ENCODE data around the gene HGD. TPM values are rescaled to one million over a fixed set of nuclear protein-coding genes. Genes with fewer than 3 reads are reported as not detected.

Gene HGD
- total and polyA plus RNA-seq, 2 of the 13 experiments (the other 11 are each of a cell fraction or from before 2014, with no cell fraction given) = 265 to 398 TPM

DNA sequence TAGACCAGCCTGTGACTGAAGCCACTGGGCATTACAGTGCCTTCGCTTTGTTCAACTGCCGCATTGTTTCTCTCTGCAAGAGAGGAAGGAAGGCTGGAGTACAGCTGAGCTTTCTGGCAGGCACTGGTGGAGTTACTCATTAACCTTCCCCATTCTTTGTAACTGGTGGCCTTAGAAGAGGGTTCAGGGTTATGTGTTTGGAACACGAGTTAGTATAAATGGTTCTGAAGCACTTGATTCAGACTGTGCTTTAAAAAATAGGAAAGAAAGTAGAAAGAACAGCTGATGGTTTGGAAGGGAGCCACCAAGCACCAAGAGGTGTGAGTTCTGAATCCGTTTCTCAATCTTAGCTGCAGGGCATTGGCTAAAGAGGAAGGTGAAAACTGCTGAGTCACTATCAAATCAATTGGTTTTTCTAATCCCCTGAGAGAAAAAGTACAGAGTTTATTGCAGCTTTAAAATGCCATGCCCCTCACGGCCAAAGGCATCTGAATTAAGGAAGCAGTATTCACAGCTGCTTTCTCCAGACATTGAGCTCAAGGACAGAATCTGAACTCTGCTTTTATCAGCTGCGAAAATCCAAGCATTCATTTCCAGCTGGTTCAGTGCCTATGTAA lies 3.6 kb downstream of the HGD start (continued):
- no peak for TF ChIP-seq TCF12 (IDR thresholded peaks at IDR 0.05)
- no peak for TF ChIP-seq TCF12 (CRISPR knock-in tag; IDR thresholded peaks at IDR 0.05)
- no peak for TF ChIP-seq ZNF788 (CRISPR knock-in tag; IDR thresholded peaks at IDR 0.05; ENCODE audit: borderline replicate concordance)
- TF ChIP-seq, protein P1, sequence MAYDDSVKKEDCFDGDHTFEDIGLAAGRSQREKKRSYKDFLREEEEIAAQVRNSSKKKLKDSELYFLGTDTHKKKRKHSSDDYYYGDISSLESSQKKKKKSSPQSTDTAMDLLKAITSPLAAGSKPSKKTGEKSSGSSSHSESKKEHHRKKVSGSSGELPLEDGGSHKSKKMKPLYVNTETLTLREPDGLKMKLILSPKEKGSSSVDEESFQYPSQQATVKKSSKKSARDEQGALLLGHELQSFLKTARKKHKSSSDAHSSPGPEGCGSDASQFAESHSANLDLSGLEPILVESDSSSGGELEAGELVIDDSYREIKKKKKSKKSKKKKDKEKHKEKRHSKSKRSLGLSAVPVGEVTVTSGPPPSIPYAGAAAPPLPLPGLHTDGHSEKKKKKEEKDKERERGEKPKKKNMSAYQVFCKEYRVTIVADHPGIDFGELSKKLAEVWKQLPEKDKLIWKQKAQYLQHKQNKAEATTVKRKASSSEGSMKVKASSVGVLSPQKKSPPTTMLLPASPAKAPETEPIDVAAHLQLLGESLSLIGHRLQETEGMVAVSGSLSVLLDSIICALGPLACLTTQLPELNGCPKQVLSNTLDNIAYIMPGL (CRISPR knock-in tag; IDR thresholded peaks at IDR 0.05; ENCODE audit: borderline replicate concordance in 1 of 2, low read depth in 1 of 2) = peak in 1 of 2 experiments; percentile 64; a peak in 1 of 4 replicates
- TF ChIP-seq KDM5B (CRISPR knock-in tag; IDR thresholded peaks at IDR 0.05; ENCODE audit: borderline replicate concordance) = no peak
- TF ChIP-seq HNRNPUL1 (IDR thresholded peaks at IDR 0.05; ENCODE audit: low read depth, low read length) = 0 out of 2 replicates have a peak, but pooled peaks have one; percentile 60
- TF ChIP-seq NBN (conservative IDR thresholded peaks at IDR 0.05) = no peak
- TF ChIP-seq ZNF605 (CRISPR knock-in tag; IDR thresholded peaks at IDR 0.05) = no peak
- TF ChIP-seq RARA (CRISPR knock-in tag; IDR thresholded peaks at IDR 0.05) = peak; percentile 83
- TF ChIP-seq, protein P2, sequence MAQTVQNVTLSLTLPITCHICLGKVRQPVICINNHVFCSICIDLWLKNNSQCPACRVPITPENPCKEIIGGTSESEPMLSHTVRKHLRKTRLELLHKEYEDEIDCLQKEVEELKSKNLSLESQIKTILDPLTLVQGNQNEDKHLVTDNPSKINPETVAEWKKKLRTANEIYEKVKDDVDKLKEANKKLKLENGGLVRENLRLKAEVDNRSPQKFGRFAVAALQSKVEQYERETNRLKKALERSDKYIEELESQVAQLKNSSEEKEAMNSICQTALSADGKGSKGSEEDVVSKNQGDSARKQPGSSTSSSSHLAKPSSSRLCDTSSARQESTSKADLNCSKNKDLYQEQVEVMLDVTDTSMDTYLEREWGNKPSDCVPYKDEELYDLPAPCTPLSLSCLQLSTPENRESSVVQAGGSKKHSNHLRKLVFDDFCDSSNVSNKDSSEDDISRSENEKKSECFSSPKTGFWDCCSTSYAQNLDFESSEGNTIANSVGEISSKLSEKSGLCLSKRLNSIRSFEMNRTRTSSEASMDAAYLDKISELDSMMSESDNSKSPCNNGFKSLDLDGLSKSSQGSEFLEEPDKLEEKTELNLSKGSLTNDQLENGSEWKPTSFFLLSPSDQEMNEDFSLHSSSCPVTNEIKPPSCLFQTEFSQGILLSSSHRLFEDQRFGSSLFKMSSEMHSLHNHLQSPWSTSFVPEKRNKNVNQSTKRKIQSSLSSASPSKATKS (CRISPR knock-in tag; IDR thresholded peaks at IDR 0.05) = no peak
- TF ChIP-seq MLLT10 (CRISPR knock-in tag; IDR thresholded peaks at IDR 0.05) = no peak
- peak; percentile 40 for TF ChIP-seq TBL1XR1 (IDR thresholded peaks at IDR 0.05; ENCODE audit: borderline replicate concordance, low read length, partially characterized antibody)
- TF ChIP-seq, protein P3, sequence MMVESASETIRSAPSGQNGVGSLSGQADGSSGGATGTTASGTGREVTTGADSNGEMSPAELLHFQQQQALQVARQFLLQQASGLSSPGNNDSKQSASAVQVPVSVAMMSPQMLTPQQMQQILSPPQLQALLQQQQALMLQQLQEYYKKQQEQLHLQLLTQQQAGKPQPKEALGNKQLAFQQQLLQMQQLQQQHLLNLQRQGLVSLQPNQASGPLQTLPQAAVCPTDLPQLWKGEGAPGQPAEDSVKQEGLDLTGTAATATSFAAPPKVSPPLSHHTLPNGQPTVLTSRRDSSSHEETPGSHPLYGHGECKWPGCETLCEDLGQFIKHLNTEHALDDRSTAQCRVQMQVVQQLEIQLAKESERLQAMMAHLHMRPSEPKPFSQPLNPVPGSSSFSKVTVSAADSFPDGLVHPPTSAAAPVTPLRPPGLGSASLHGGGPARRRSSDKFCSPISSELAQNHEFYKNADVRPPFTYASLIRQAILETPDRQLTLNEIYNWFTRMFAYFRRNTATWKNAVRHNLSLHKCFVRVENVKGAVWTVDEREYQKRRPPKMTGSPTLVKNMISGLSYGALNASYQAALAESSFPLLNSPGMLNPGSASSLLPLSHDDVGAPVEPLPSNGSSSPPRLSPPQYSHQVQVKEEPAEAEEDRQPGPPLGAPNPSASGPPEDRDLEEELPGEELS (CRISPR knock-in tag; IDR thresholded peaks at IDR 0.05) = peak; percentile 65; the same call in 1 of the 2 replicates
- TF ChIP-seq, protein P4, sequence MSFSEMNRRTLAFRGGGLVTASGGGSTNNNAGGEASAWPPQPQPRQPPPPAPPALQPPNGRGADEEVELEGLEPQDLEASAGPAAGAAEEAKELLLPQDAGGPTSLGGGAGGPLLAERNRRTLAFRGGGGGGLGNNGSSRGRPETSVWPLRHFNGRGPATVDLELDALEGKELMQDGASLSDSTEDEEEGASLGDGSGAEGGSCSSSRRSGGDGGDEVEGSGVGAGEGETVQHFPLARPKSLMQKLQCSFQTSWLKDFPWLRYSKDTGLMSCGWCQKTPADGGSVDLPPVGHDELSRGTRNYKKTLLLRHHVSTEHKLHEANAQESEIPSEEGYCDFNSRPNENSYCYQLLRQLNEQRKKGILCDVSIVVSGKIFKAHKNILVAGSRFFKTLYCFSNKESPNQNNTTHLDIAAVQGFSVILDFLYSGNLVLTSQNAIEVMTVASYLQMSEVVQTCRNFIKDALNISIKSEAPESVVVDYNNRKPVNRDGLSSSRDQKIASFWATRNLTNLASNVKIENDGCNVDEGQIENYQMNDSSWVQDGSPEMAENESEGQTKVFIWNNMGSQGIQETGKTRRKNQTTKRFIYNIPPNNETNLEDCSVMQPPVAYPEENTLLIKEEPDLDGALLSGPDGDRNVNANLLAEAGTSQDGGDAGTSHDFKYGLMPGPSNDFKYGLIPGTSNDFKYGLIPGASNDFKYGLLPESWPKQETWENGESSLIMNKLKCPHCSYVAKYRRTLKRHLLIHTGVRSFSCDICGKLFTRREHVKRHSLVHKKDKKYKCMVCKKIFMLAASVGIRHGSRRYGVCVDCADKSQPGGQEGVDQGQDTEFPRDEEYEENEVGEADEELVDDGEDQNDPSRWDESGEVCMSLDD (CRISPR knock-in tag; IDR thresholded peaks at IDR 0.05; ENCODE audit: borderline replicate concordance) = no peak
- peak; percentile 80; the same call in 1 of the 2 replicates for TF ChIP-seq POLR2AphosphoS2 (IDR thresholded peaks at IDR 0.05; ENCODE audit: low read depth, low read length)
- no peak for TF ChIP-seq ZNF879 (CRISPR knock-in tag; IDR thresholded peaks at IDR 0.05)
- no peak for TF ChIP-seq HMGA1 (CRISPR knock-in tag; conservative IDR thresholded peaks at IDR 0.05)
- TF ChIP-seq CEBPG (CRISPR knock-in tag; IDR thresholded peaks at IDR 0.05) = peak; percentile 37; the same call in 1 of the 2 replicates
- TF ChIP-seq, protein P5, sequence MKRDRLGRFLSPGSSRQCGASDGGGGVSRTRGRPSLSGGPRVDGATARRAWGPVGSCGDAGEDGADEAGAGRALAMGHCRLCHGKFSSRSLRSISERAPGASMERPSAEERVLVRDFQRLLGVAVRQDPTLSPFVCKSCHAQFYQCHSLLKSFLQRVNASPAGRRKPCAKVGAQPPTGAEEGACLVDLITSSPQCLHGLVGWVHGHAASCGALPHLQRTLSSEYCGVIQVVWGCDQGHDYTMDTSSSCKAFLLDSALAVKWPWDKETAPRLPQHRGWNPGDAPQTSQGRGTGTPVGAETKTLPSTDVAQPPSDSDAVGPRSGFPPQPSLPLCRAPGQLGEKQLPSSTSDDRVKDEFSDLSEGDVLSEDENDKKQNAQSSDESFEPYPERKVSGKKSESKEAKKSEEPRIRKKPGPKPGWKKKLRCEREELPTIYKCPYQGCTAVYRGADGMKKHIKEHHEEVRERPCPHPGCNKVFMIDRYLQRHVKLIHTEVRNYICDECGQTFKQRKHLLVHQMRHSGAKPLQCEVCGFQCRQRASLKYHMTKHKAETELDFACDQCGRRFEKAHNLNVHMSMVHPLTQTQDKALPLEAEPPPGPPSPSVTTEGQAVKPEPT (CRISPR knock-in tag; IDR thresholded peaks at IDR 0.05; ENCODE audit: low read depth) = no peak

Measured in HepG2 (cell line).